Keratinocyte (primary cell): Measurements from ENCODE around the gene STON2. TPM values are rescaled to one million over a fixed set of nuclear protein-coding genes. Genes with fewer than 3 reads are reported as not detected.

Experiments
- DNase-seq: peaks from one replicate; pipeline ENCODE4 v3.0.0-alpha.2; 2011; ENCODE audit warnings: low read depth, missing footprints, low spot score
- FAIRE-seq: peaks from 2 replicates; lab custom pipeline; 2011; peaks lifted over from hg19 to GRCh38; lab: Jason Lieb, UNC
- H2AFZ ChIP-seq: 2 replicates; pipeline ENCODE4 v1.6.0; 2012; ENCODE audit warnings: low read length, control low read depth, inconsistent platforms; ENCODE audit not compliant: control insufficient read depth
- H3K27ac ChIP-seq: 2 replicates; pipeline ENCODE4 v1.5.1; 2011; ENCODE audit warnings: low read length; ENCODE audit not compliant: control insufficient read depth, insufficient read depth
- H3K27me3 ChIP-seq: 3 replicates; pipeline ENCODE4 v1.6.0; 2011; ENCODE audit warnings: low read length; ENCODE audit not compliant: control insufficient read depth, insufficient read depth; ENCODE audit errors: extremely low read depth
- H3K36me3 ChIP-seq, 2 experiments: 2 replicates in 1 of 2; 3 replicates in 1 of 2; pipeline ENCODE4 v1.5.1; 2011; ENCODE audit warnings: low read length in 2 of 2, mild to moderate bottlenecking in 1 of 2; ENCODE audit not compliant: control insufficient read depth in 2 of 2, insufficient read depth in 2 of 2; ENCODE audit errors: extremely low read depth in 1 of 2
- H3K4me1 ChIP-seq: 3 replicates; pipeline ENCODE4 v1.5.1; 2011; ENCODE audit warnings: low read length; ENCODE audit not compliant: control insufficient read depth, insufficient read depth; ENCODE audit errors: extremely low read depth
- H3K4me2 ChIP-seq: 3 replicates; pipeline ENCODE4 v1.6.0; 2011; ENCODE audit warnings: low read depth, low read length; ENCODE audit not compliant: control insufficient read depth, insufficient read depth; ENCODE audit errors: extremely low read depth
- H3K4me3 ChIP-seq, 3 experiments: fragments of 200-600 bp in 1 of 3; sonication (generic) in 1 of 3; 2 replicates in 2 of 3; 3 replicates in 1 of 3; pipeline ENCODE4 v1.5.1; 2011 to 2016; ENCODE audit warnings: low read length in 3 of 3, mild to moderate bottlenecking in 3 of 3, control low read depth in 2 of 3, inconsistent platforms in 1 of 3, low read depth in 1 of 3, mixed read lengths in 1 of 3, mixed run types in 1 of 3, moderate library complexity in 1 of 3; ENCODE audit not compliant: control insufficient read depth in 2 of 3, insufficient read depth in 2 of 3; ENCODE audit errors: extremely low read depth in 1 of 3
- H3K79me2 ChIP-seq: 2 replicates; pipeline ENCODE4 v1.6.0; 2012; ENCODE audit warnings: low read length; ENCODE audit not compliant: control insufficient read depth, insufficient read depth
- H3K9ac ChIP-seq: 3 replicates; pipeline ENCODE4 v1.6.0; 2011; ENCODE audit warnings: low read length; ENCODE audit not compliant: control insufficient read depth, insufficient read depth; ENCODE audit errors: extremely low read depth
- H3K9me1 ChIP-seq: 3 replicates; pipeline ENCODE4 v1.6.0; 2011; ENCODE audit warnings: low read length; ENCODE audit not compliant: control insufficient read depth, insufficient read depth; ENCODE audit errors: extremely low read depth
- H3K9me3 ChIP-seq: 2 replicates; pipeline ENCODE4 v1.5.1; 2012; ENCODE audit warnings: low read depth, low read length; ENCODE audit not compliant: control insufficient read depth
- H4K20me1 ChIP-seq: 3 replicates; pipeline ENCODE4 v1.6.0; 2011; ENCODE audit warnings: low read length; ENCODE audit not compliant: control insufficient read depth, insufficient read depth; ENCODE audit errors: extremely low read depth
- CTCF ChIP-seq, 3 experiments: IDR thresholded peaks in 1 of 3; conservative IDR thresholded peaks in 1 of 3; optimal IDR thresholded peaks in 1 of 3; 2 replicates in 2 of 3; 3 replicates in 1 of 3; pipeline versions ENCODE3 to v1.5.1; 2011; ENCODE audit warnings: low read length in 3 of 3, mild to moderate bottlenecking in 3 of 3, moderate library complexity in 2 of 3, control low read depth in 1 of 3, inconsistent platforms in 1 of 3; ENCODE audit not compliant: insufficient read depth in 2 of 3; ENCODE audit errors: extremely low read depth in 1 of 3
- EZH2 ChIP-seq: IDR thresholded peaks from one replicate; pipeline ENCODE4 v1.6.1; 2012; ENCODE audit warnings: inconsistent platforms, mild to moderate bottlenecking, low read length, moderate library complexity
- dilution Hi-C: fragments of 300-500 bp; cut with MboI; formaldehyde crosslinking; loops from one replicate; pipeline ENCODE4 v1.7.0; 2020; ENCODE audit warnings: low sequenced_read_pairs; ENCODE audit not compliant: extremely low pct_ligation_motif_present
- polyA plus RNA-seq, 5 experiments: library from polyadenylated mRNA; depleted of rRNA in 3 of 5; stranded (reverse) in 3 of 5; stranded (forward) in 1 of 5; unstranded in 1 of 5; fragments of >200 nt; gene quantifications; 1 replicate in 1 of 5; 2 replicates in 3 of 5; 3 replicates in 1 of 5; pipeline versions ENCODE4 v1.2.1 to v1.2.3, GENCODE V29; 2011 to 2012; ENCODE audit warnings: missing spikeins in 2 of 5, low read depth in 1 of 5, low replicate concordance in 1 of 5

The STON2 gene
- polyA plus RNA-seq, 1 donor (not counting 4 experiments of a cell fraction or from before 2014, with no cell fraction given) = 82.3 TPM

- H3K36me3 ChIP-seq = peaks cover 16 to 30% of the 10 kb centered on the region in 2 experiments
- TF ChIP-seq CTCF (optimal IDR thresholded peaks at IDR 0.05 in 1 of 3, IDR thresholded peaks at IDR 0.05 in 1 of 3, conservative IDR thresholded peaks at IDR 0.05 in 1 of 3; ENCODE audit: extremely low read depth in 1 of 3, insufficient read depth in 2 of 3, low read length in 3 of 3) (no peak), EZH2 (no peak)
- no peak overlapping the region for H3K27ac ChIP-seq
- H3K4me1 ChIP-seq = peaks cover 12% of the 10 kb centered on the region
- FAIRE-seq (peak; percentile 75), DNase-seq (no peak)
- no peaks in the 10 kb centered on the region for H3K27me3 ChIP-seq
- H2AFZ ChIP-seq = no peak overlapping the region
- H4K20me1 ChIP-seq = no peaks in the 10 kb centered on the region
- no peak overlapping the region for H3K9ac ChIP-seq
- no peak overlapping the region for H3K4me2 ChIP-seq
- no peaks in the 10 kb centered on the region for H3K9me1 ChIP-seq
- no peak overlapping the region for H3K4me3 ChIP-seq
- dilution Hi-C loops = no loop called here
- H3K9me3 ChIP-seq = no peaks in the 10 kb centered on the region
- H3K79me2 ChIP-seq = peaks cover 4% of the 10 kb centered on the region
Measured at GRCh38 chr14:81265636-81266169, 134.4 kb downstream of the STON2 start.

- H3K9me1 ChIP-seq = no peaks in the 10 kb centered on the region
- no peak overlapping the region for H2AFZ ChIP-seq
- dilution Hi-C loops = no loop called here
- no peaks in the 10 kb centered on the region for H3K27me3 ChIP-seq
- H3K9ac ChIP-seq = no peak overlapping the region
- TF ChIP-seq EZH2 = no peak
- no peak for TF ChIP-seq CTCF (optimal IDR thresholded peaks at IDR 0.05 in 1 of 3, IDR thresholded peaks at IDR 0.05 in 1 of 3, conservative IDR thresholded peaks at IDR 0.05 in 1 of 3; ENCODE audit: extremely low read depth in 1 of 3, insufficient read depth in 2 of 3, low read length in 3 of 3)
- H3K9me3 ChIP-seq = no peaks in the 10 kb centered on the region
- peaks cover 12% of the 10 kb centered on the region for H3K4me1 ChIP-seq
- no peaks in the 10 kb centered on the region for H4K20me1 ChIP-seq
- peaks cover 2% of the 10 kb centered on the region for H3K79me2 ChIP-seq
- FAIRE-seq (no peak), DNase-seq (no peak)
- H3K27ac ChIP-seq = no peak overlapping the region
- no peak overlapping the region for H3K4me2 ChIP-seq
- no peak overlapping the region for H3K4me3 ChIP-seq
- peaks cover 13 to 31% of the 10 kb centered on the region in 2 experiments for H3K36me3 ChIP-seq
Measured at GRCh38 chr14:81264671-81265070, 135.5 kb downstream of the STON2 start.
